Motor neuron (in vitro differentiated cells): Measurements from ENCODE around the gene MYL1. TPM values are rescaled to one million over a fixed set of nuclear protein-coding genes. Genes with fewer than 3 reads are reported as not detected.
A peak's percentile ranks its signal among the peaks of the same experiment; 100 is the strongest.

Experiments
- ATAC-seq, 8 experiments: fragments of 200-7000 bp; cut with Tn5 transposase; replicated peaks in 6 of 8; 2 replicates each; pipeline ENCODE4 v1.8.0; 2021; ENCODE audit warnings: mild to moderate bottlenecking in 8 of 8, moderate library complexity in 8 of 8
- H3K27ac ChIP-seq, 2 donors: fragments of 250-450 bp; sonication (Bioruptor Pico); 2 replicates each; pipeline ENCODE4 v1.9.0; 2021; ENCODE audit warnings: antibody characterized with exemption in 2 of 2, mild to moderate bottlenecking in 2 of 2, moderate library complexity in 1 of 2
- H3K4me1 ChIP-seq, 2 donors: fragments of 250-450 bp; sonication (Bioruptor Pico); replicated peaks in 1 of 2; 2 replicates each; pipeline ENCODE4 v1.6.1; 2021; ENCODE audit warnings: antibody characterized with exemption in 2 of 2, mild to moderate bottlenecking in 2 of 2, moderate library complexity in 1 of 2
- H3K4me3 ChIP-seq, 5 donors: fragments of 250-450 bp; sonication (Bioruptor Pico); 2 replicates each; pipeline ENCODE4 v1.9.0; 2021; ENCODE audit warnings: antibody characterized with exemption in 5 of 5, mild to moderate bottlenecking in 5 of 5, moderate library complexity in 4 of 5
- WGBS, 10 experiments: fragments of 450-650 bp; shearing (Covaris generic); methylation state at CpG; one replicate each; pipeline ENCODE4 v1.0.0; 2022; 5-methylcytosine and 5-hydroxymethylcytosine counted together
- in situ Hi-C, 9 experiments: fragments of 400-800 bp; cut with MboI; loops; one replicate each; pipeline ENCODE4 v1.15.0; 2021; ENCODE audit warnings: low sequenced_read_pairs in 9 of 9, low pct_unique_long_range_greater_than_20kb in 2 of 9; ENCODE audit not compliant: unreplicated experiment in 9 of 9
- total RNA-seq, 8 experiments: library from RNA; unstranded; fragments of 300-600 nt; gene quantifications; 2 replicates each; pipeline versions ENCODE4 v1.2.3 to v1.2.4, GENCODE V29; 2022

MYL1 gene
- total RNA-seq = not detected

DNA sequence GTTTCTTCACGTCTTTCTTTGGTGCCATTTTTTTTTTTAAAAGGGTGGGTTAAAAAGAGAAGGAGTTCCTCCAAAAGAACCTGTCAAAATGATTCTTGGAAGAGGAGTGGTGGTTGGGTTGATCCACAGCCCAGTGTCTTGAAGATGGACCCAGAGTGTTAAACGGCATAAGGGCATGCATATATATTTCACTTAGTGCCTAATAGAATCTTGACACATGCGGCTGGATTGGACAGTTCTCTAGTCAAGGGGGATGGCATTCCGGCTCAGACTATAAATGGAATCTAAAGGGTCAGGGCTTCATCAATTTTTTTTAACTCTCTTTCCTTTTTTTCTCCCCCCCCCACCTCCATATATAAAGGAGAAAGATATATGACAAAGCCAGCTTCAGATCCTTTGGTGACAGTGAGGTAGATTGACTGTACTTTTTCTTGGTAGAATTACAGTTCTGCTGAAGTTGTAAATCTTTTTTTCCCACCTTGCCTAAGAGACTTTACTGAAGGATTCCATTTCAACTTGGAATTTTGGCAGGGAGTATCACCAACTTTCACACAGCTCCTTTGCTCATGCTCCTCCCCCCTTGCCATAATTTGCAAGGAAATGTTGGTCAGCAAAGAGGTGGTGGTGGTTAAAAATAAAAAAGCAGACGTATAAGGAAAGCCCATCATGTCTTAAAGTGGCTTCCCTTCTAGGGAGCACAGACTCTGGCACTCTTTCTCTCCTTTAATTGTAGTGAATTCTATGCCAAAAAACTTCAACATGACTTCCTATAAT lies at the start of gene MYL1:
Gene MYL1, minus strand, starts transcription at position 160 of the 774 bp plus-strand sequence. Its CDS starts 132 bp downstream, at position 28.
- Histone ChIP-seq H3K27ac (no peak within 1 kb of the TSS), H3K4me3 (no peak within 1 kb of the TSS), H3K4me1 (no peaks in the 10 kb centered on the region)
- in situ Hi-C loops = no loop called here
- 10 to 90% (median 68%) methylated on average over 1 to 5 of the region's 5 CpGs; no CpG with 5 or more reads in 2 of the 10 experiments for WGBS, 10 experiments
- ATAC-seq = no peak

GRCh38 chr2:210363876-210364275 lies 48.9 kb upstream of the MYL1 start:
- Histone ChIP-seq H3K27ac (no peak overlapping the region), H3K4me1 (no peaks in the 10 kb centered on the region), H3K4me3 (no peak overlapping the region)
- in situ Hi-C loops = no loop called here
- ATAC-seq = no peak

- Histone ChIP-seq H3K4me3 (no peak overlapping the region), H3K27ac (no peak overlapping the region), H3K4me1 (no peaks in the 10 kb centered on the region)
- ATAC-seq = peak in 2 of 8 experiments; percentile 42 to 69
- in situ Hi-C loops = no loop called here
Measured at GRCh38 chr2:210363261-210363660, 48.3 kb upstream of the MYL1 start.

- in situ Hi-C loops = no loop called here
- Histone ChIP-seq H3K4me3 (no peak overlapping the region), H3K4me1 (no peaks in the 10 kb centered on the region), H3K27ac (no peak overlapping the region)
- ATAC-seq = no peak
- 0 to 57% (median 45%) methylated on average over 1 of the region's 1 CpG; no CpG with 5 or more reads in 6 of the 10 experiments for WGBS, 10 experiments
Measured at GRCh38 chr2:210360412-210360811, 45.4 kb upstream of the MYL1 start.

GRCh38 chr2:210356944-210357343 lies 42.0 kb upstream of the MYL1 start:
- in situ Hi-C loops = no loop called here
- Histone ChIP-seq H3K4me3 (no peak overlapping the region), H3K27ac (no peak overlapping the region), H3K4me1 (no peaks in the 10 kb centered on the region)
- WGBS, 10 experiments = 0 to 100% (median 52%) methylated on average over 1 to 3 of the region's 3 CpGs; no CpG with 5 or more reads in 2 of the 10 experiments
- no peak for ATAC-seq

- in situ Hi-C loops = no loop called here
- Histone ChIP-seq H3K27ac (no peak overlapping the region), H3K4me3 (no peak overlapping the region), H3K4me1 (no peaks in the 10 kb centered on the region)
- peak in 1 of 8 experiments; percentile 47 for ATAC-seq
- WGBS, 10 experiments = 0 to 51% methylated on average over 2 of the region's 2 CpGs; no CpG with 5 or more reads in 8 of the 10 experiments
Measured at GRCh38 chr2:210337159-210337558, 22.2 kb upstream of the MYL1 start.

DNA sequence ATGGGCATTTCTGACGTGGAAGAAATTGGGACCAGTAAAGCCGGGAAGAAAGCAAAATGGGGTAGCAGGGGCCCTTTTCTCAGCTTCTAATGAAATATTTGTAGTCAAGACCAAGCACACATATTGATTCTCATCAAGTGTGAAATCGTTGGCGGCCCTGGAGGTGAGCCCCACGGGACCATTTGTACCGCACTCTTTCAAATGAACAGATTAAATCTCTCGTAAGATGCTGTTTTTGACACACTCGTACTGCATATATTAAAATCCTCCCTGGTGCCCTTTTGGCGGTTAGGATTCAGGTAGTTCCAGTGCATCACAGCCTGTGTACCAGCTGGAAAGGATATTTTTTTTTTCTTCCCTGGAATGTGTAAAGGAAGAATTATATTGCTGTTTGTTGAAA lies 9.9 kb upstream of the MYL1 start:
- 0 to 82% (median 62%) methylated on average over 1 to 8 of the region's 9 CpGs; no CpG with 5 or more reads in 2 of the 10 experiments for WGBS, 10 experiments
- in situ Hi-C loops = no loop called here
- peak in 4 of 8 experiments; percentile 10 to 80 (median 44) for ATAC-seq

GRCh38 chr2:210324458-210324857 lies 9.5 kb upstream of the MYL1 start:
- peaks cover 4 to 15% of the 10 kb centered on the region in 2 donors for H3K4me1 ChIP-seq
- 30 to 100% (median 67%) methylated on average over 1 to 4 of the region's 4 CpGs; no CpG with 5 or more reads in 5 of the 10 experiments for WGBS, 10 experiments
- H3K4me3 ChIP-seq = no peak overlapping the region
- H3K27ac ChIP-seq = peak overlapping the region in 1 of 2 donors; percentile 46
- in situ Hi-C loops = no loop called here
- ATAC-seq = peak in 1 of 8 experiments; percentile 24

More for the DNA sequence above, 9.9 kb upstream of the MYL1 start:
- H3K27ac ChIP-seq = no peak overlapping the region
- H3K4me3 ChIP-seq = no peak overlapping the region
- peaks cover 4 to 15% of the 10 kb centered on the region in 2 donors for H3K4me1 ChIP-seq

DNA sequence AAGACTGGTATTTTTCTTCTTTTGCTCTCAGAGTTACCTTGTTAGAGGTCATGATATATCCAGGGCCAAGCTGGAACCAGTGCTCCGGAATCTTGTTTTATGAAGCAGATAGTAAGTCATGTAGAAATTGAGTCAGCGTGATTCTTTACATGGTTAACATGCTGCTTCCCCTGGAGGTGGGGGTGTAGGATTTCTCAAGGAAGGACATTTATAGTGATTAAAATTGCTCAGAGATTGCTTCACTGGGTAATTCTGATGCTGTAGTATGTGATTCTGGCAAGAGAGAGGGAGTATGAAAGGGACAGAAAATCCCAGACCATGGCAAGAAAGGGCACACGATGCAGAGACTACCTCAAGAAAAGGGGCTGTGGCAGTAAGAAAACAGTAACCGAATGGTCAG lies 8.0 kb upstream of the MYL1 start:
- Histone ChIP-seq H3K27ac (no peak overlapping the region), H3K4me1 (peaks cover 4 to 15% of the 10 kb centered on the region in 2 donors), H3K4me3 (no peak overlapping the region)
- ATAC-seq = no peak
- in situ Hi-C loops = no loop called here
- WGBS, 10 experiments = 15 to 98% (median 89%) methylated on average over 2 to 4 of the region's 4 CpGs; no CpG with 5 or more reads in 2 of the 10 experiments

- H3K4me3 ChIP-seq = no peak overlapping the region
- H3K4me1 ChIP-seq = no peaks in the 10 kb centered on the region
- in situ Hi-C loops = no loop called here
- 0 to 90% (median 67%) methylated on average over 1 to 3 of the region's 3 CpGs for WGBS, 10 experiments
- no peak overlapping the region for H3K27ac ChIP-seq
- ATAC-seq = no peak
Measured at GRCh38 chr2:210318891-210319290, 3.9 kb upstream of the MYL1 start.

- in situ Hi-C loops = no loop called here
- 8 to 94% (median 90%) methylated on average over 1 to 2 of the region's 2 CpGs; no CpG with 5 or more reads in 2 of the 10 experiments for WGBS, 10 experiments
- no peak overlapping the region for H3K4me3 ChIP-seq
- H3K27ac ChIP-seq = no peak overlapping the region
- ATAC-seq = no peak
- no peaks in the 10 kb centered on the region for H3K4me1 ChIP-seq
Measured at GRCh38 chr2:210318486-210318885, 3.5 kb upstream of the MYL1 start.

DNA sequence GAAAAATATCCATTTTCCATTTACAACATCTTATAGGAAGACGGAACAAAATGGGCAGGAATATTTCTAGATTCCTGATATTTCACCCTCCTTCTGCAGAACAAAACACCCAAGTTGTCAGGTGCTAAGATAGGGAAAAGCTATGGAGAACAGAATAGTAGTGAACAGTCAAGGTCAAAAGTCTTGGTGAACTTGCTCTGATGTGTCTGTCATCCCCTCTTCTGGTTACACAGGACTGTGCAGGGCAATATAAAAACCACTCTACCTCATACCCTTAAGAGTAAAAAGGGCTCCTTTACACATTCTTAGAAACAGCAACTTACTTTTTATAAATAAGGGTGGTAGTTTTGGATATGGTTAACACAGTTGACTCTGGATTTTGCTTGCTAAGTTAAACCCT lies 4.4 kb downstream of the MYL1 start:
- no peak for ATAC-seq
- Histone ChIP-seq H3K4me3 (no peak overlapping the region), H3K4me1 (no peaks in the 10 kb centered on the region), H3K27ac (no peak overlapping the region)
- 0 to 29% (median 0%) methylated on average over 1 of the region's 1 CpG; no CpG with 5 or more reads in 2 of the 10 experiments for WGBS, 10 experiments
- in situ Hi-C loops = no loop called here

DNA sequence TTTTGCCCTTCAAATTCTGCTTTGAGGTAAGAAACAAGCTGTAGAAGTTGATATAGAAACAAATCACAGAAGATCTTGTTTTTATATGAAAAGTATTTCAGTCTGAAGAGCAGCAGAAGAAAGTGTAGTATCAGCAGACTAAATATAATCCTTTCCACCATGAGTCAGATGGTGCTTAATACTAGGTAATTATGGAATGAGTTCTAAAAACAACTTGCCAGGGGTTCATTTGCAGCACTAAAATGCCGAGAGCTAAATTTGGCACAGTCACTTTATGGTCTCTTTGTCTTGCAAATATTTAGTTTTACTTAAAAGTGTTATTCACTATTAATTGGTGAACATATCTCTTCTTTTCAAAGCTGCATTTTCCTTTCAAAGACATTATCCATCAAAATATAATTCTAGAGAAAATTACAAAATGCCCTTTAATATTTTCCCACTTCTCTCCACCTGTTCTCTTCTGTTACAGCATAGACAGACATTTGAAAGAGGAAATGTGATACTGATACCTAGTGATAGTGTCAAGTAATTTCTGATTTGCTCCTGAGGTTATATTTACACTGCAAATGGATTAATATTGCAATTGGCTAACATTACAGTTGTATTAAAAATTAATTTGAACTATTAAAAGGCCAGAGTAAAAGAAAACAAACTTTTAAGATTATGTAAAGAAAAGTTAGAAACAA lies 5.3 kb downstream of the MYL1 start:
- no peak overlapping the region for H3K4me3 ChIP-seq
- in situ Hi-C loops = no loop called here
- H3K4me1 ChIP-seq = no peaks in the 10 kb centered on the region
- no peak for ATAC-seq
- WGBS, 10 experiments = 0 to 100% (median 43%) methylated on average over 1 of the region's 1 CpG; no CpG with 5 or more reads in 2 of the 10 experiments
- H3K27ac ChIP-seq = no peak overlapping the region
